ENCODE results near the gene DALRD3. TPM values are rescaled to one million over a fixed set of nuclear protein-coding genes. Genes with fewer than 3 reads are reported as not detected.

The DALRD3 gene
- total RNA-seq, 2 experiments from 2014 or later, result 27.9 to 29.9 TPM

DNA sequence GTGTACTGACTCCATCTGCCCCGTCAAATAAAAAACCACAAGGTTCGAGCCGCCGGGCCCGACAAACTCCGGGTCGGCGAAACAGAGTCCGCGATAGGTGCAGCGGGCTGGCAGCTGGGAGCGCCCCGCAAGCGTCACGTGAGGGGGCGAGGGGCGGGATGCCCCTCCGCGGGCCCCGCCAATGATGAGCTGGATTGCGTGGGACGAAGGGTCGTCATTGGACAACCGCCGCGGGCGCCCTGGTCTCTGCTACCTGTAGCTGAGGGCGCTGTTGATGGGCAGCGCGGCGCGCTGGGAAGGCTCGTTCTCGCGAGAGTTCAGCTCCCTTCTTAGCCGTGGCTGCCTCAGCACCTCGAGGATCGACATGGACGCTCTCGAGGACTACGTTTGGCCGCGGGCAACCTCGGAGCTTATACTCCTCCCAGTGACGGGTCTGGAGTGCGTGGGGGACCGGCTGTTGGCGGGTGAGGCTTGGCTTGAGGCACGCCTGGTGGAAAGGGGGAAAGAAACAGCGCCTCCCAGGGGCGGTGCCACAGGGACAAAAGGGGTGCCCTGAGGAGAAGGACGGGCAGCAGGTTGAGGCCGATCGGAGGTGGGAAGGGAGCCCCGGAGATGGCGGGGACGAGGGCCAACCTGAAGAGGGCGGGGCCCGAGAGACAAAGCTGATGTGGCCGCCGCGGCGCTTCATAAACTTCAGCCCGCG is 11.2 kb downstream of the DALRD3 start, which contains the start of gene WDR6:
Gene WDR6, plus strand, starts transcription at position 324 of the 703 bp plus-strand sequence. Its CDS starts 41 bp downstream, at position 365.
- DNase-seq (peak; percentile 95), ATAC-seq (ENCODE audit: low read depth) (peak; percentile 92)
- H3K4me3 Mint-ChIP-seq, result peak within 1 kb of the TSS; percentile 96
- peak within 1 kb of the TSS; percentile 99 for H3K27ac Mint-ChIP-seq
- H3K27me3 Mint-ChIP-seq, result no peaks in the 10 kb centered on the region
- POLR2A ChIA-PET, result interaction anchor here (0.6 to 5.6 kb wide), 22 partner anchors 10 to 535 kb away, joined by 3 to 244 read pairs (median 6); partner anchors contain the start of genes ARIH2, DALRD3, IMPDH2 and IP6K2
- H3K9me3 Mint-ChIP-seq, result no peaks in the 10 kb centered on the region
- H3K36me3 Mint-ChIP-seq, result no peaks in the 10 kb centered on the region
- H3K4me1 Mint-ChIP-seq, result peaks cover 18% of the 10 kb centered on the region

DNA sequence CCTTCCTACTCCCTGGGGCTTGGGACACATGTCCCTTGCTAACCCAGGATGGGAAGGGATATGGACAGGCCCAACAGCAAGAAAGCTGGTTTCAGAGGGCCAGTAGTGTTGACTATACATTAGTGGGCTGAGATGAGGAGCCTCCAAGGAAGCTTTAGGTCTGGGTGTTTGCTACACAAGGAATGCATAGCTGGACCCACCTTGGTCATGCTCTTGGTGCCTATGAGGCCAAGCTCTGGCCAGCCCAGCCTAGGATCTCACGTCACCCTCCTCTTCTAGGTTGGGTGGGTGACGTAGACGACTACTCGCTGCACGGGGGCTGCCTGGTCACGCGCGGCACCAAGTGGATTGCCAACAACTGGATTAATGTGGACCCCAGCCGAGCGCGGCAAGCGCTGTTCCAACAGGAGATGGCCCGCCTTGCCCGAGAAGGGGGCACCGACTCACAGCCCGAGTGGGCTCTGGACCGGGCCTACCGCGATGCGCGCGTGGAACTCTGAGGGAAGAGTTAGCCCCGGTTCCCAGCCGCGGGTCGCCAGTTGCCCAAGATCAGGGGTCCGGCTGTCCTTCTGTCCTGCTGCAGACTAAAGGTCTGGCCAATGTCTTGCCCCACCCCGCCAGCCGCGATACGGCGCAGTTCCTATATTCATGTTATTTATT is 11.8 kb downstream of the DALRD3 start:
- DNase-seq, result no peak
- peaks cover 18% of the 10 kb centered on the region for H3K4me1 Mint-ChIP-seq
- no peaks in the 10 kb centered on the region for H3K9me3 Mint-ChIP-seq
- H3K27ac Mint-ChIP-seq, result peak overlapping the region; percentile 99
- POLR2A ChIA-PET, result interaction anchor here (0.7 to 5.6 kb wide), 16 partner anchors 10 to 406 kb away, joined by 3 to 244 read pairs (median 8); partner anchors contain the start of genes ARIH2, DALRD3, IMPDH2 and IP6K2
- H3K36me3 Mint-ChIP-seq, result no peaks in the 10 kb centered on the region
- peak overlapping the region; percentile 96 for H3K4me3 Mint-ChIP-seq
- ATAC-seq (ENCODE audit: low read depth), result no peak
- no peaks in the 10 kb centered on the region for H3K27me3 Mint-ChIP-seq

DNA sequence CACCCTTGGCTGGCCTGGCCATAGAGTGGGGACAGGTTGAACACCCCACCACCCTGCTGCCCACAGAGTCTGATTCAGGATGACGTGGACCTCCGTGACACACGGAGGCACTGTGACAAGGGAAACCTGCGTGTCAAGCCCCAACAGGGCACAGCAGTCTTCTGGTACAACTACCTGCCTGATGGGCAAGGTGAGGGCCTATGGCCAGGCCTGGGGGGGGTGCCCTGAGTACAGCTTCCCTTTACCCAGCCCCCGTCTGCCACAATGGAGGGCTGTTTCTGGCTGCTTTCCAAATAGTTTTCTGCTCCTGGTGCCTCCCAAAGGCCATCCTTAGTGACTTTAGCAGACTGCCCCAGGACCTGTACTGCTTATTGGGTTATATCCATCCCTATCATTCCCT is 12.4 kb downstream of the DALRD3 start:
- Mint-ChIP-seq H3K9me3 (no peaks in the 10 kb centered on the region), H3K36me3 (no peaks in the 10 kb centered on the region), H3K27ac (peak overlapping the region; percentile 99), H3K4me1 (peaks cover 18% of the 10 kb centered on the region), H3K4me3 (peak overlapping the region; percentile 96), H3K27me3 (no peaks in the 10 kb centered on the region)
- ATAC-seq (ENCODE audit: low read depth) (no peak), DNase-seq (no peak)
- POLR2A ChIA-PET, result interaction anchor here (1.4 to 5.6 kb wide), 4 partner anchors 12 to 88 kb away, joined by 5 to 244 read pairs (median 68); partner anchors contain the start of genes DALRD3, NDUFAF3, P4HTM and QRICH1

DNA sequence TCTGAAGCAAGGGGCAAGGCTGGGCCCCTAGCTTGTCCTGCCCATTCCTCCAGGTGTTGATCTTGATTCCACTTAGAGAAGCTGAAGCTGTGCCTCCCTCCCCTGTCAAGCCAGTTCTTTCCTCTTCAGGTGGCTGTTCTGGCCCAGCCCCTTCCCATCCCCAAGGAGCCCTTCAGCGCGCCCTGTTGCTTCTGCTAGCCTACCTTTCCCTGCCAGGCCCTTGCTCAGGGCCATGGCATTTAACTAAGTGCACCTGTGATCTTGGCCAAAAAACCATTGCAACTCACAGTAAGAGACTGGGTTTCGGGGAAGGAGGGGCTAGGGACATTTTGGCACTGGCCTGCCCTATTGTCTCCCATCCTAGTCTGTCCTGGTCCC is 13.1 kb downstream of the DALRD3 start:
- H3K36me3 Mint-ChIP-seq, result no peaks in the 10 kb centered on the region
- H3K27me3 Mint-ChIP-seq, result no peaks in the 10 kb centered on the region
- POLR2A ChIA-PET, result interaction anchor here (5.4 to 5.6 kb wide), 2 partner anchors 15 to 16 kb away, joined by 112 to 244 read pairs; partner anchors contain the start of genes DALRD3, NDUFAF3 and P4HTM
- DNase-seq, result no peak
- no peak overlapping the region for H3K4me3 Mint-ChIP-seq
- H3K27ac Mint-ChIP-seq, result no peak overlapping the region
- ATAC-seq (ENCODE audit: low read depth), result no peak
- H3K4me1 Mint-ChIP-seq, result peaks cover 20% of the 10 kb centered on the region
- H3K9me3 Mint-ChIP-seq, result no peaks in the 10 kb centered on the region

DNA sequence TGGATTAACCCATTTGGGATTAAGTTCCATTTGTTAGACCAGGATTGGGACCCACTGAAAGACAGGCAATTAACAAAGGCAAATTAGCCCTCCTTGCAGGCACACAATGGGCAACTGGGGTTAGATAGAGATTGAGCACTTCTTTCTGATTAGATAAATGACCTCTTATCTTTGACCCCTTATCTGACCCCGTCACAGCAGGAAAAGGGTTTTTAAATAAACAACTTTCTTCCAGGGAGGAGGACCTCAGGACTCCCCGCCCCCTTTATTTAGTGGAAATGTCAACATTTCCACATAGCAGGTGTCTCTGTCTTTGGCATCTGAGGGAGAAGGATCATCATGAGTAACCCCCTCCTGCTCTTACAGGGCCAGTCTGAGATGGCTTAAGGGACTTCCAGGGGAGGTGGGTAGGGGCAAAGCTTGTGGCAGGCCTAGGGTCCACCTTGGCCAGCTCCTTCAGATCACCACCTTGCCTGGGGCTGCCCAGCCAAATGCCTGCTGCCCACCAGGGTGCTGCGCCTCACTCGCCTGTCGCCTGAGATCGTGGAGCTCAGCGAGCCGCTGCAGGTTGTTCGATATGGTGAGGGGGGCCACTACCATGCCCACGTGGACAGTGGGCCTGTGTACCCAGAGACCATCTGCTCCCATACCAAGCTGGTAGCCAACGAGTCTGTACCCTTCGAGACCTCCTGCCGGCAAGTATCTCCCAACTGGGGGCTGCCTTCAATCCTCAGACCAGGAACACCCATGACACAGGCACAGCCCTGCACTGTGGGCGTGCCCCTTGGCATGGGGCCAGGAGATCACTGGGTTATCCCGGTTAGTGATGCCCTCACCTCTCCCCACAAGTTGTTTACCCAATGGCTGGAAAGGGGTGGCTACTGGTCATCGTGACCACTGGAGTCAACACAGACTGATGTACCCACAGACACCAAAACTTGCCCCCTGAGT is 13.8 kb downstream of the DALRD3 start:
- Mint-ChIP-seq H3K4me3 (no peak overlapping the region), H3K9me3 (no peaks in the 10 kb centered on the region), H3K4me1 (peaks cover 21% of the 10 kb centered on the region), H3K27ac (no peak overlapping the region), H3K36me3 (no peaks in the 10 kb centered on the region), H3K27me3 (no peaks in the 10 kb centered on the region)
- no peak for DNase-seq
- POLR2A ChIA-PET, result interaction anchor here (5.4 to 5.6 kb wide), 2 partner anchors 15 kb away, joined by 112 to 244 read pairs; partner anchors contain the start of genes DALRD3, NDUFAF3 and P4HTM
- no peak for ATAC-seq (ENCODE audit: low read depth)

DNA sequence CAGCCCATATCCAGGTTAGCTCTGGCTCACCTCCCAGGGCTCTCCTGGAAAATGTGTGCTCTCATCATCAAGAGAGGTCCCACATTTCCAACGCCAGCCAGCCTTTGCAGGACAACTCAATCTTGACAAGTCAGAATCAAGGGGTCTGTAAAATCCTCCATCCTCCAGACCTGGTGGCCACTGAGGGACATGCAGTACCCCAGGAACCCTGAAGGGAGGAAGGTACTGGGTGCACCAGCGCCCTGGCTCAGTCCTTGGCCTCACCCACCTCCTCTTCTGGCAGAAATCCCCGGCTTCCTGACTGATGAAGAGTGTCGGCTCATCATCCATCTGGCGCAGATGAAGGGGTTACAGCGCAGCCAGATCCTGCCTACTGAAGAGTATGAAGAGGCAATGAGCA is 17.2 kb downstream of the DALRD3 start:
- H3K4me1 Mint-ChIP-seq, result peaks cover 5% of the 10 kb centered on the region
- peak overlapping the region; percentile 56 for H3K27ac Mint-ChIP-seq
- H3K27me3 Mint-ChIP-seq, result no peaks in the 10 kb centered on the region
- H3K4me3 Mint-ChIP-seq, result no peak overlapping the region
- H3K36me3 Mint-ChIP-seq, result no peaks in the 10 kb centered on the region
- DNase-seq (no peak), ATAC-seq (ENCODE audit: low read depth) (no peak)
- POLR2A ChIA-PET, result interaction anchor here (1.7 kb wide), 1 partner anchor 11 kb away, joined by 8 read pairs; the partner anchor contains the start of gene P4HTM
- H3K9me3 Mint-ChIP-seq, result no peaks in the 10 kb centered on the region

DNA sequence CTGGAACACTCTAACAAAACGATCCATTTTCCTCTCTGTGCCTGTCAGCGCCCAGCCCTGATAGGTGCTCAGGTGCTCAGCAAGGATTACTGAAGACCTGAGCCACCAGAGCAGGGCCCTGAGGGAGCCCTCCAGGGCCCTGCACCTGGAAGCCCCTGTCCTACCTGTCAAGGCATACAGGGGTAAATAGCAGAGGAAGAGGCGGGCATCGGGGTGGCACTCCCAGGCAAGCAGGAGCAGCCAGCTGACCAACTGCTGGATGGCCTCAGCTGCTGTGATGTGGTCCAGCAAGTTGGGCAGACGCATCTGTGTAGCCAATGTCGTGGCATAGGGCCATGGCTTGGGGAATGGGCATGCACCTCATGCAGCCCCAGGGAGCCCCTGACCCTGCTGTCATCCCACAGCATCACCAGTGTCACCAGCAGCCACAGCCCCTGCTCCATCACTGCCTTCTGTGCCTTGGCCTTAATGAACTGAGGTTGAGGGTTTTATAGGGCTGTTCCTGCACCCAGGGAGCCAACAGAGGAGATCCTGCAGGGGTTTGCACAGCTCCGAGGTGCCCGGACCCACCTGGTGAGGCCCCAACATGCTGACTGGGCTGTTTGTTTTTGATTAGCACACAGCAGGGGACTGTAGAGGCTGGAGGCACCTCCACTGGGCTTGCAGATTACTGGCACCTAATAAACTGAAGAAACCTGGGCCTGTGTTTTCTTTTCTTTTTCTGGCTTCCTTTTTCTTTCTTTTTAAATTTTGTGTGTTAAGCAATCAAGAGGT is 19.1 kb downstream of the DALRD3 start:
- no peak for ATAC-seq (ENCODE audit: low read depth)
- Mint-ChIP-seq H3K27me3 (no peaks in the 10 kb centered on the region), H3K27ac (peak overlapping the region; percentile 13), H3K9me3 (no peaks in the 10 kb centered on the region), H3K4me1 (peaks cover 11% of the 10 kb centered on the region), H3K4me3 (no peak overlapping the region), H3K36me3 (peaks cover 3% of the 10 kb centered on the region)
- DNase-seq, result no peak
- POLR2A ChIA-PET, result no interaction called here

DNA sequence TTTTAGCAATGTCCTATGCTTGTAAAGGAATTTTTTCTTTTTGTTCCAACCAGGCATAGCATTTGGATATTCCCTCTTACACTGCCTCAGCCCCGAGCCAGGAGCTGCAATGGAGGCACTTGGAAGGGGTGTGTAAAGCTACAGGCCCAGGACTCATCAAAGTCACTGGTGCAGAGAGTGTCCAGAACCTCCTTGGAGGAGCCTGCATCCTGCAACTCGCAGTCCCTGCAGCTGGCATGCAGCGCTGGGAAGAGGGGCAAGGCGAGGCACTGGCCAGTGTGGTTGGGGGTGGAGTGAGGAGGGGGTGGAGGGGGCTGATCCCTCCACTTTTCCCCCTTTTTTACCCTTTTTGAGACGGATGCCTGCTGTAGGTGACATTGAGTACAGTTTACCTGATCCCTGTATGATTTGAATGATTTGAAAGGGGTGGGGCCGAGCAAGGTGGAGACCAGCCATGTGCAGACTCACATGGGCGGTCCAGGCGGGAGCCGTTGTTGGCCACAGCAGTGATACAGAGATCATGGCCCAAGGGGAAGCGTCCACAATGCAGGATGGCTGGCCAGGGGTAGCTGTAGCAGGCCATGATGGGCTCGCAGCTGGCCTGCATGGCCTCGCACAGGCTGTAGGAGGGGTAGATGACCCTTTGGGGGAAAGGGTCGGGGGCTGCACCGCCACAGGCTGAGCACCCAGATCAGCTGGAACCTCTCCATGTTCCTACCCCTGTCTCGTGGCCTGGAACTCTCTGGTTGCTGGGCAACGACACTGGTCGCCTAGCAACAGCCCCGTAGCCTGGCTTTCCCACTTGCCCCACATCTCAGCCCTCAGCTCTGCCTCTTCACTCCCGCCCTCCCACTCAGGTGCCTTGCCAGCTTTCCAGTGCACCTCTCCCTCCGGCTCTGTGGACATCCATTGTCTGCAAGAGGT is 20.4 kb downstream of the DALRD3 start:
- Mint-ChIP-seq H3K27ac (no peak overlapping the region), H3K4me1 (peaks cover 17% of the 10 kb centered on the region), H3K27me3 (no peaks in the 10 kb centered on the region), H3K4me3 (no peak overlapping the region), H3K36me3 (peaks cover 3% of the 10 kb centered on the region), H3K9me3 (no peaks in the 10 kb centered on the region)
- POLR2A ChIA-PET, result interaction anchor here (3.9 kb wide), 1 partner anchor 10 kb away, joined by 24 read pairs; the partner anchor contains the start of gene WDR6
- no peak for DNase-seq
- ATAC-seq (ENCODE audit: low read depth), result no peak

DNA sequence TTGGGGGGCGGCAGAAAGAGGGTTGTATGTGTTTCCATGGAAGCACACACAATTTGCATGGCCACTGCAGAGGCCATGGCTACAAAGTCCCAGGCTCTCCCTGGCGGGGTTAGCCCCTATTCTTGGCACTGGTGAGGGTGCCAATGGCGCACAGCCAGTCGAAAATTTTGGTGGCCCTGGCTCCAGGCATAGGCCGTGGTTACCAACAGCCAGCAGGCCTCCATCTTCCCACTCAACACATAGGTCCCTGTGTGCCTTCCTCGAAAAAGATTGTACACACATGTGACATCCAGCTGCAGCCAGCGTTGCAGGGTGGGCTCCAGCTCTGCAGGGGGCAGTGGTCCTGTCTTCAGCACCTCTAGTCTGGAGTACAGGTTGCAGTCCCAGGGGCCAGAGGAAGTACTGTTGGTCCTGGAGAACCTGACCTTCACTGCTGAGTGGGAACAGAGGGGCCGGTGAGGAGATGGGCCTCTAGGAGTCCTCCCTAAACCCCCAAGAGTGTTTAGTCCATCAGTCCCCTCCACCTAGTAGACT is 21.2 kb downstream of the DALRD3 start:
- no peaks in the 10 kb centered on the region for H3K9me3 Mint-ChIP-seq
- H3K4me3 Mint-ChIP-seq, result no peak overlapping the region
- no peaks in the 10 kb centered on the region for H3K27me3 Mint-ChIP-seq
- POLR2A ChIA-PET, result interaction anchor here (3.9 kb wide), 1 partner anchor 11 kb away, joined by 24 read pairs; the partner anchor contains the start of gene WDR6
- peaks cover 3% of the 10 kb centered on the region for H3K36me3 Mint-ChIP-seq
- ATAC-seq (ENCODE audit: low read depth) (no peak), DNase-seq (no peak)
- peaks cover 16% of the 10 kb centered on the region for H3K4me1 Mint-ChIP-seq
- no peak overlapping the region for H3K27ac Mint-ChIP-seq

DNA sequence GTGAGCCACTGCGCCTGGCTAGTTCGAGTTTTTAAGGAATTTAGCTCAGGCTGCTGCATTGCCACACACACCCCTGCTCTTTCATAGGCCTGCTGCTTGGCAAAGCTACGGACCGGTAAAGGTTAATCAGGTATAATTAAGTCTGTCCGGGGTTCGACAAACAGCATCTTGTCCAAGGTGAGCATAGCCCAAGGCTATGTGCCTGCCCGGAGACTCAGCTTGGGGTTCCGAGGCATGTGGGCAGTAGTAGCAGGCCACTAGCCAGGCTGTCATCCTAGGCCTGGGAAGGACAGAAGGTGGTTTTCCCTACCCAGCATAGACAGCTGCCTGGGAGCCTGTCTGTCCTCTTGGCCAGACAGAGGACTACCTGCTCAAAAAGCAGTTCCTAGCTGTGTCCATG is 21.7 kb downstream of the DALRD3 start:
- H3K36me3 Mint-ChIP-seq, result peaks cover 6% of the 10 kb centered on the region
- H3K4me1 Mint-ChIP-seq, result peaks cover 21% of the 10 kb centered on the region
- H3K27me3 Mint-ChIP-seq, result no peaks in the 10 kb centered on the region
- DNase-seq (no peak), ATAC-seq (ENCODE audit: low read depth) (no peak)
- POLR2A ChIA-PET, result interaction anchor here (0.6 to 3.9 kb wide), 2 partner anchors 11 to 14 kb away, joined by 3 to 24 read pairs; partner anchors contain the start of gene WDR6
- no peak overlapping the region for H3K27ac Mint-ChIP-seq
- no peaks in the 10 kb centered on the region for H3K9me3 Mint-ChIP-seq
- no peak overlapping the region for H3K4me3 Mint-ChIP-seq

DNA sequence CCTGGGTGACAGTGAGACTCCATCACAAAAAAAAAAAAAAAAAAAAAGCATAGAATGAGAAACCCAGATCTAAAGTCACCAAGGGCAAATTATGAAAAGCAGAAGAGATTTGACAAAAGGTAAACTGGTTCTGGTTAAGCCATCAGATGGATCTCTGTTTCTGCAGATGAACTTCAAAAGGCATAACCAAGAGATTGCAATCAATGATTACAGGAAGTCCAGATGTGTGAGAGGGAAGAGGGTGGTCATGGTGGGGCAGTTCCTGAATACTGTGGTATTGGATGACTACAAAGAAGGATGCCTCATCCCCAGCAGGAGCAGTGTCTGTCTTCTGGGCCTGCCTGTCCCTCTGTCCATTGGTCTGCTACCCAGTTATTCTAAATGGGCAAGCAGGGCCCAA is 24.5 kb downstream of the DALRD3 start:
- POLR2A ChIA-PET, result interaction anchor here (0.9 kb wide), 1 partner anchor 13 kb away, joined by 5 read pairs; the partner anchor contains the start of gene WDR6
- peaks cover 6% of the 10 kb centered on the region for H3K36me3 Mint-ChIP-seq
- H3K9me3 Mint-ChIP-seq, result no peaks in the 10 kb centered on the region
- peak overlapping the region; percentile 62 for H3K27ac Mint-ChIP-seq
- DNase-seq (no peak), ATAC-seq (ENCODE audit: low read depth) (no peak)
- no peak overlapping the region for H3K4me3 Mint-ChIP-seq
- peaks cover 30% of the 10 kb centered on the region for H3K4me1 Mint-ChIP-seq
- H3K27me3 Mint-ChIP-seq, result no peaks in the 10 kb centered on the region

Data from activated naive CD8-positive, alpha-beta T cell treated with anti-CD3 and anti-CD28 coated beads, Interleukin-2, amount 10 ng/mL, durations not matched to agents 7 days and 5 days (primary cell).